GM21825 (cell line): ENCODE results near the gene C2.

Experiments used
- ATAC-seq: cut with Tn5 transposase; IDR thresholded peaks from one replicate; pipeline ENCODE4 v1.9.1; 2021; ENCODE audit warnings: mild to moderate bottlenecking, moderate library complexity; ENCODE audit not compliant: unreplicated experiment

The C2 gene

DNA sequence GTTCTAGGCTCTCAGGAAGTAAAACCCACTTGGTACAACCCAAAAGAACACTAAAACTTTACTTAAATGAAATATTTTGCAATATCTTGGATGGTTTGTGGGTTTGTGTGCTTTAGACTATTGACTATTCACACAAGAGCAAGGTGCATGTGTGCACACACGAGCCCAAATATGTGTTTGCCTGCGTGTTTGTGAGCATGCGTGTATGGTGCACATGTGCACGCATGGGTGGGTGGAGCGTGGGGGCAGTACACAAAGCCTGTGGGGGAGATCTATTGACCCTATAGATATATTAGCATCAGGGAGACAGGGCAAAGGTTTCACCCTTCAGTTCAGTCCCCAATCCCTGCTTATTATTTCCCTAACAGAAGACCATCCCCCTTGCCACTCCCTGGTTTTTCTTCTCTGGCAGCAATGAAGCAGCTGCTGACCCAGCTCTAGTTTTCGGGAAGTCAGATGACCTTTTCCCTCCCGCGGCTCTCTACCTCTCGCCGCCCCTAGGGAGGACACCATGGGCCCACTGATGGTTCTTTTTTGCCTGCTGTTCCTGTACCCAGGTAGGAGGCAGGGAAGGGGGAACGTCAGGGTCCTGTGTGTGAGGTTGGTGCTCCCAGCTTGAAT, at the start of gene C2:
TSS of gene C2 (plus strand) at position 476 of the 621 bp plus-strand sequence. CDS start at position 512, 36 bp downstream.
- ATAC-seq, result no peak

DNA sequence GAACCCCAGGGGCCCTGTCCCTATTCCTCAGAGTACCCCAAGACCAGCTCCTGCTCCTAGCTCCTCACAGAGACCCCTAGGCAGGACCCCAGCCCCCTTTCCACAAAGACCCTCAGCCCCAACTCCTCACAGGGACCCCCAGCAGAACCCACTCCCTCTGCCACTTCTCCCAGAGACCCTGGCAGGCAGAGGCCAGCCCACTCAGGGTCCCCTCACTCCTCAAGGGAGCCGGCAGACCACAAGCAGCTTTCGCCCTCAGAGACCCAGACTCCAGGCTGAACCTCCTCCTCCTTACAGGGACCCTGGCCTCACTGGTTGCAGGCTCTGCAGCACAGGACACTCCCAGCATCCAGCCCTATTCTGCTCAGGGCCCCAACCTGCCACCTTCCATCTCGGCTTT, 49.3 kb upstream of the C2 start:
- no peak for ATAC-seq

DNA sequence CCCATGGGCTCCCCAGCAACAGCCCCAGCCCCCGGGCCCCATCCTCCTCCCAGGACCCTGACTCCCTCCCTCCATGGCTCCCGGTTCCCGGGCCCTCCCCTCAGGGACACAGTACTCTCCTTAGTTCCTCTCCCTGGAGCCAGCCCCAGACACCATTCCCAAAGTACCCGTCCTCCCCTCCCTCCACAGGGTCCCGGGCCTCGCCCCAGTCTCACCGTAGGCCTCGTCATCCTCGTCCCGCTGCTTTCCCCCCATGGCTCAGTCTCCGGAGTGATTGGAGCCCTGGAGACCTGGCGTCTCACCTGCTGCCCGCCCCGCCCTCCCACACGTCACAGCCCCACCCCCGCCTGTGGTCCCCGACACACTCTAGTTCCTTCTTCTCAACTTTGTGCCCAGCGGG, 48.8 kb upstream of the C2 start, which contains the start of gene SLC44A4:
TSS of gene SLC44A4 (minus strand) at position 272 of the 400 bp plus-strand sequence. CDS start at position 255, 17 bp downstream.
- no peak for ATAC-seq

DNA sequence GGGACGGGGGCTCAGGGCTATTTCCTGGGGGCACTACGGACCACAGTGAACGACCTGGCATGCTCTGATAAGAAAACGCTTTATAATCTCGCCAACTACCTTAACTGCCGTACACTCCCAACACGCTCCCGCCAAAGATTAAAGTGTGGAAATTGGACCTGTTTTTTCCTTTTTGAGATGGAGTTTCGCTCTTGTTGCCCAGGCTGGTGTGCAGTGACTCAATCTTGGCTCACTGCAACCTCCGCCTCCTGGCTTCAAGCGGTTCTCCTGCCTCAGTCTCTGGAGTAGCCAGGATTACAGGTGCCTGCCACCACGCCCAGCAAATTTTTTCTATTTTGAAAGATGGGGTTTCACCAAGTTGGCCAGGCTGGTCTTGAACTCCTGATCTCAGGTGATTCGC, 48.4 kb upstream of the C2 start:
- ATAC-seq, result no peak

DNA sequence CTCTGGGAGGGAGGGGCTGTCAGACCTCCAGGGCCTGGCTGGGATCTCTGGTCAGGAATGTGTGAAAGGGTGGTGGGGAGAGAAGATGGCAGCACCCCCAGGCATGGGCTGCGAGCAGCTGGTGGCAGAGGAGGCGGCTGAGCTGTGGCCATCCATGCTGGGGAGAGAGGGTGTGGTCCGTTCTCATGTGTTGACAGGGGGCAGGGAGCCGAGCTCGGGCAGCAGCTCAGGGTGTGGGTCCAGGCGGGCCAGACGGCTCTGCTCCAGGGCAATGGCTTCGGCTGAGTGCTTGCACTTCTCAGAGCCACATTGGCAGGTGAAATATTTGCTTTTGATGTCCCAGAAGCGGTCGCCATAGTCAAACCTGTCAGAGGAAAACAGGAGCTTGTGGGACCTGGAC, 47.6 kb upstream of the C2 start:
- ATAC-seq, result no peak

DNA sequence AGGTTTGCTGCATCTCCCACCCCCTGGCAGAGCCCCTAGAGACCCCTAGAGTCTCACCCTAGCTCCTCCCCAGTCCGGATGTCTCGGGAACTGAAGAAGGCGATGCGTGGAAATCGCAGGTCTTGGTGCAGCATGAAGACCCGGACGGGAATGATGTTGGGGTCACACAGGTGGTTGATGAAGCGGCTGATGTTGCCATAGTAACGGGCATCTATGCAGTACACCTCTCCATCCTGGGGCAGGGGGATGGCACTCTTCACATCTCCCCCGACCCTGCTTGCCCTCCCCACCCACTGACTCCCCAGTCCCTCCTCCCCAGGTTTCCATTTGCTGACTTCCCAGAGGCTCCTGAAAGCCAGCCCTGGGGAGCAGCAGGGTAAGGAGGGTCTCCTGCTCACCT, 46.9 kb upstream of the C2 start:
- no peak for ATAC-seq

DNA sequence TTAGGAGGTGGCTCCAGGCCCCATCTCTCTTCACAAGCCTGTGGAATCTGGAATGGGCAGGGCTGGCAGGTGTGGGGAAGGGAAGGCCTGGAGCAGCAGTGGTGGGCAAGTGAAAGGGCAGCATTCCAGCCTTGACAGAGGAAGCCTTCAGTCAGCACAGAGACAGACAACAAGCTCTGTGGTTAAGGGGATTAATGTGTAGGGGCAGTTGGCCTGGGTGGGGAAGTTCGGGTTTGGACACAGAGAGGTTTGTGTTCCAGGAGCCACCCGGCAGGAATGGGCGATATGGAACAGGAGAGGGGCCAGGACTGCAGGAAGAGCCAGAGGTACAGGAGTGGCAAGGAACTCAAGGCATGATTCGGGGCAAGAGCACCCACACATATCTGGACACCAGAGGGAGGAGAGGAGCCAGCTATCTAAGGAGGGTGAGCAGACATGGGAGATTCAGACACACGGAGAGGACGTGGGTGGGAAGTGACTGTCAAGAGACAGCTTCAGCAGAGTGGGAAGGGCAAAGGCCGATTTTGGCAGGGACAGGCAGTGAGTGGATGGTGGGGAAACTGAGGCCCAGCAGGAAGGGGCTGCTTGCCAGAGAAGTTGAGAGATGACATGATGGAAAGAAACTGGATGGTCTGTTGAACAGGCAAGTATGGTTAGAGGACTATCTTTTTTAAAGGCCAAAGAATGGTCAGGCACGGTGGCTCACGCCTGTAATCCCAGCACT, 46.2 kb upstream of the C2 start:
- ATAC-seq, result no peak

DNA sequence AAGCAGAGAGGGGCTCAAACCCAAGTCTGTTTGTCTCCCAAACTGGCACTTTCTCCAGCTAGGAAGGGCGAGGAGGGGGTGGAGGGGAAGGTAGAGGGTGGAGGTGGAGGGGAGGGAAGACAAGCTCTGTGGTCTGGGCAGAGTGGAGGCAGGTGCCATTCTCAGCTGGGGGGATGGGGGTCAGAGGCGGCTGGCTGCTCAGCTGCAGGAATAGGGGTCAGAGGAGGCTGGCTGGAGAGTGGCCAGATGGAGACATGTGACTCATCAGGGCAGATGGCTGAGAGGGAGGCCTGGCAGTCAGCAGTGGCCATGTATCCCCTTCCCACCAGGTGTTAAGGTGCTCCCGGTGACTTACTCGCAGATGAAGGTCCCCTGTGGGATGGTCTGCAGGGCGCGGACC, 45.2 kb upstream of the C2 start:
- no peak for ATAC-seq

DNA sequence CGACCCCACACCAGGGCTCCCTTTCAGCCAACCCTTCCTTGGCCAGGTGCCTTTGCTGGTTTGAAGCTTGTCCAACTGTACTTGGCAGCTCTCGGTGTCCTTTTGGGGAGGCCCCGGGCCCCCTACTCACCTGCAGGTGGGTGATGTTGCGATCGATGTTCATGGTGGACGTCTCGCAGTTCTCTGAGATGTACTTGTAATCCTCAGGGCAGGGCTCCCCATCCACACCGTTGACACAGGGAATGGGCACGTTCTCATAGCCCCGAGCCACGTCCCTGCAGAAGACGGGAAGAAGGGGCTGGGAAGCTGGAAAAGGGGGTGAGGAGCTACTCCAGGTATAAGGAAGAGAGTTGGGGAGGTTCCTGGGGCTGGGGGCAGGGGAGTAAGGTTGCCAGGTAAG, 43.8 kb upstream of the C2 start:
- no peak for ATAC-seq

DNA sequence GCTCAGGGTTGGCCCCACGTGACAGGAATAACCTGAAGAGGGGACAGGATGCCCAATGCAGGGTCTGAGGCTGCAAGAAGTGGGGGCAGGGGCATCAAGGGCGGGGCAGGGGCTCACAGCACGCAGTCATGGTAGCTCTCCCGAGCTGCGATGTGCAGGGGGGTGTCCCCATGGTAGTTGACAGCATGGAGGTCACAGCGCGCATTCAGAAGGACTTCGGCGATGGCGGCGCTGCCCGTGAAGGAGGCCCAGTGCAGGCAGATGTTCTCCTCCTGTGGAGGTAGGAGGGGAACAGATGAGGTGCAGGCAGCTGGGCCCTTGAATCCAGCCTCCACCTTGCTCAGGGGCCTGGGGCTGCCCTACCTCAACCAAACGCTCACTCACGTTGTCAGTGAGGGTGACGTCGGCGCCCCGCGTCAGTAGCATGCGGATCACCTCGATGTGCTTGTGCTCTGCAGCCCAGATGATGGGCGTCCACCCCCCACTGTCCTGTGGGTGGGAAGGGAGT, 42.9 kb upstream of the C2 start:
- no peak for ATAC-seq

DNA sequence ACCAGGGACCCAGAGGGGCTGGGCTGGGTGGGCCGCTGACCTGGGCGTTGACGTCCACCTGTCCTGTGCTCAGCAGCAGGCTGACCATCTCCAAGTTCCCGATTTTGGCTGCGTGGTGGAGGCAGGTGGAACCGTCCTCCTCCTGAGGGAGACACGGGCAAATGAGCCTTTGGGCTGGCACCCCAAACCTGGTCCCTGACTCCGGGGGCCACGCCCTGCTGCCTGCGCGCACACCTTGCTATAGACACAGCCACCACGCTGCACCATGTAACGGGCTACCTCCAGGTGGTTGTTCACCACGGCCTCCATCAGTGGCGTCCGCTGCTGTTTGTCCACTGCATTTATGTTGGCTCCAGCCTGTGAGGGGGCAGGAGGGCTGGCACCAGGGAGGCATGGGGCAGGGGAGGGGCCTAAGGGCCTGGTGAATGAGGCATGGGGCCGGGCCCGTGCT, 41.0 kb upstream of the C2 start:
- ATAC-seq, result no peak

DNA sequence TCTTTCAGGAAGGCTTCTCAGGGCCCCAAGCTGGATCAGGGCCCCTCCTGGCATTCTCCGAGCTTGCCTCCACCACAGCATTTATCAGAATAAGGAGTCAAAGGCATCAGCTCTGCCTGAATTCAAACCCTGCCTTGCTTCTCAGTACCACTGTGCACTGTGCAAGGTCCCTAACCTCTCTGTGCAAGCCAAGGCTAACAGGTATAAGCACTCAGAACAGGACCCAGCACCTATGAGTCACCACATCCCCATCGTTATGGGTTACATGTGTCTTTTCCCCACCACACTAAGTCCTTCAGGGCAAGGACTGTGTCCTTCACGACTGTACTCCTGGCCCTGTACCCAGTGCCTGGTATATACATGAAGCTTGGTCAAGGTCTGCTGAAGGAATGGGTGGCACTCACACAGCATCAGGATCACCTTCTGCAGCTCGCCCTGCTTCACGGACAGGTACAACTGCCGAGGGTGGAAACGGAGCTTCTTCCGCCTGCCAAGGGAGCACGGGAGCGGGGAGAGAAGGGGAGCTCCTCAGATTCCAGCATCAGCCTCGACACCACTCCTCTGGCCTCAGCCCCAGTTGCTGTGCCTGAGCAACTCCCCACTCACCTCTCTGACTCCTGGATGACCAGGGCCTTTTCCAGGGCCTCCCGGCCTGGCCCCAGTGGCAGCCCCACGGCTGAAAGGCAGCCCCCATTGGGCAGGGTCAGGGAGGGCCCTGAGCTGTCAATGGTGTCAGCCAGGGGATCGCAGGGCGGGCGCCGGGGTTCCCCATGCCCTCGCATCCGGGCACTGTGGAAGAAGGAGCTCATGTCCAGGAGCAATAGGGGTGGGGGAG, 40.1 kb upstream of the C2 start:
- ATAC-seq, result no peak

DNA sequence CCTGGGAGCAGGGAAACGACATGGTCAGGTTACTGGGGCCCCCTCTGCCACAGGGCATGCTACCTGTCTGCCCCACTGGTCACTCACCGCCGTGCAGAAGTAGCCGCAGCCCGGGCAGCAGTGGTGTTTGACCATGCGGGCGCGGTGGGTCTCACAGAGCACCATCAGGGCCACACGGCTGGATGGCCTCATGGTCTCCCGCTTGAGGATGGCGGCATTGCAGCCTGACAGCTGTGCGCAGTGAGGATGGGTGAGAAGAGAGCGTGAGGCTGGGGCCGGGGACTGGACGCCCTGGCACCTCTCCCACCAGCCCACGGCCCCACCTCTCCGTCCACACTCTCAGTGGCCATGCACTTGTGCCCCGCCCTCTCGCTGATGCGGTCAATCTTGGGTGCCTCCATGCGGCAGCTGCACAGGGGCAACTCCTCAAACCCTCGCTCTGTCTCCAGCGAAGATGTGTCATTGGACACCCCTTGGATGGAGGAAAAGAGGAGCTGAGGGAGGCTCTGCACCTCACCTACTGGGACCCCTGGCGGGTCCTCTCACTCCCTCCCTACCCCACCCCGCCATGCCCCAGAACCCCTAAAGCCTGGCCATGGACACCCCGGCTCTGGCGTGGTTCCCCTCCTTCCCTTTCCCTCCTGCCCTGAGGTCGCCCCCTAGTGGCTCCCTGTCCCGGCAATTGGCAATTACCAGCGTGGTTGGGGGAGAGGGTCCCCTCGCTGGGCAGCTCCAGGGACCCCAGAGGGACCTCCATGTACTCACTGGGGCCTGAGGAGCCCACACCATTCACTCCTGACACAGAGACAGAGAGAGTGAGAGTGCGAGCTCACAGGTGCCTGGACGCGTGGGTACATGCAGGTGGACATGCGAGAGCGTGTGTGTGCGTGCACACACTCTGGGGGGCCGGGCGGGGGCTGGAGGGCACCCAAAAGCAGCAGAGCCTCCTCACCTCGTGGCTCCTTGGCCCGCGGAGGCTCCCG, 39.0 kb upstream of the C2 start:
- no peak for ATAC-seq

DNA sequence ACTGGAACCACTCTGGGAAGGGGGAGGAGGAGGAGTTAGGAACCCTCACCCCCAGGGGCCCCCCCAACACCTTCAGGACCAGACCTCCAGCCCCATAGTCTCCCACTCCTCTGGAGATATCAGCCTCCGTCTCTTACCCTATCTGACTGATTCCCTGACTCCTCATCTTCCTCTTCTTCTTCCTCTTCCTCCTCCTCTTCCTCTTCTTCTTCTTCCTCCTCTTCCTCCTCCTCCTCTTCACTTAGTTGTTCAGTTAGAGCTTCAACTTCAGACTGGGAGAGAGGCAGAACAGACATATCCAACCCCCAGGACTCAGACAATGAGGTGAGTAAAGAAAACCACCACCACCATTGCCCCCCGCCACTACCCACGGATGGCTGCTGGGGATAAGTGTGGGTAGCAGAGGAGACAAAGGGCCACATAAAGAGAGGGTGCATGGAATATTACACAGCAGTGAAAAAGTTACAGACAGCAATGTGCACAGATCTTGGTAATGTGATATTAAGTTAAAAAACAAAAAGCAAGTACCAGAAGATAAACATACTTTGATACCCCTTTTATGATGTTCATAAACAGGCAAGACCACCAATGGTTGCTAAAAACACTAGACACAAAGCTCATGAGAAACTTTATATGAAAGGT, 38.1 kb upstream of the C2 start:
- no peak for ATAC-seq

DNA sequence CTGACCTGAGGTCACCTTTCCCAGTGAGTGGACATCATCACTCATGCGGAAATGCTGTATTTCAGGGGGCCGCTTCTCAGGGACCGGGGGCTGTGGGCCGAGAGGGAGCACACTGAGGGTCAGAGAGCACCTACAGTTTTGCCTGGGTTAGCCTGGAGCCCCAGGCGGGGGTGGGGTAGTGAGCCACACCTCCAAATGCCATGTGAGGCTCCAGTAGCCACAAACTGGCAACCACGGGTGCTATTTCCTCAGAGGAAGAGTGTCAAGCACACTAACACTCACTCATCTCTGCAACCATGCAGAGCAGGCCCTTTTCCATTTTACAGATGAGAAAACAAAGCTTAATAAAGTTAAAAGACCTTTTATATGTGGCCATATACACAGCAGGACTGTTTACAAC, 34.7 kb upstream of the C2 start:
- no peak for ATAC-seq

DNA sequence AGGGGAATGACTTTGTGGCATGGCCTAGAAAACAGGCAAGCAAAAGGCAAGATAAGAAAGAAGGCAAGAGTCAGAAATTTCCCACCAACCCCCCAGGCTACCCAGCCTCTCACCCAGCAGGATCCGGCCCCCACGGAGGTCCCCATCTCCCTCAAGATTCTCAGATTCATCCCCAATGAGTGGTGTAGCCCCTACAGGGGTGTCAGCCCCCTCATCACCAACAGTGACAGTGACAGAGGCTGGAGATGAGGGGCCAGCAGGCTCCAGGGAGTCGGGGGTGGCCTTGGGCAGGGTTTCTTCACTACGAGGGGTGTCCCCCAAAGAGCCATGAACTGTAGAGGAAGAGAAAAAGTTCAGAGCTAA, 31.0 kb upstream of the C2 start:
- ATAC-seq, result no peak

DNA sequence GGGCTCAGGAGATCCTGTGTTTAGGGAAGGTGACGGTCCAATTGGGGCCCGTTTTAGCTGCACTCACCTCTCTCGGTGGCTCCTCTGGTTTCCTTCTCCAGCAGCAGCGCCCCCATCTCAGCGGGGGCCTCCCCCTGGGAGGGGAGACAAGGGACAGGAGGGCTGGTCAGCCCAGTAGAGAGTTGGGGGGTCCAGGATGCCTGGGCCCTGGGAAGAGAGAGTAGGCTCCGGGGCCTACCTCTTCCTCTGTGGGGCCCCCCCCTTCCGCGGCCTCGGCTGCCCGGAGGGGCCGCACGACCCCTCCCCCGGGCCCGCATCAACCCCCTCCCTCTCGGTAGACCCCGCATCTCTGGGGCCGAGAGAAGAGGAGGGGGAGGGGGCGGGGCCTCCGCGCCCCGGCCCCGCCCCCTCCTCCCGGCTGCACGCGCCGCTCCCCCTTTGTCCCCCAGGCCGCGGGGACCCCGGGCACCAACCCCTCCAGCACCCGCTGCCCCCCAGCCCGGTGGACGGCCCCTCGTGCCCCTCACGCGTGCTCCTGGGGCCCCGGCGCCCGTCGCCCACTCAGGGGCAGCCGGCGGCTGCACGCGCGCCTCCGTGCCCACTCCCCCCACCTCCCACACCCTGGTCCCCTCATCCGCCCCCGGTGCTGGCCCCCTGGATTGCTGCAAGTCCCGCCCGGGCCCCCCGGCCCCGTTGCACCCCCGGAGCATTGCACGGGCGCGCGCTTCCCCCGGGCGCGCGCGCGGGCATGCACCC, 30.5 kb upstream of the C2 start:
- no peak for ATAC-seq

DNA sequence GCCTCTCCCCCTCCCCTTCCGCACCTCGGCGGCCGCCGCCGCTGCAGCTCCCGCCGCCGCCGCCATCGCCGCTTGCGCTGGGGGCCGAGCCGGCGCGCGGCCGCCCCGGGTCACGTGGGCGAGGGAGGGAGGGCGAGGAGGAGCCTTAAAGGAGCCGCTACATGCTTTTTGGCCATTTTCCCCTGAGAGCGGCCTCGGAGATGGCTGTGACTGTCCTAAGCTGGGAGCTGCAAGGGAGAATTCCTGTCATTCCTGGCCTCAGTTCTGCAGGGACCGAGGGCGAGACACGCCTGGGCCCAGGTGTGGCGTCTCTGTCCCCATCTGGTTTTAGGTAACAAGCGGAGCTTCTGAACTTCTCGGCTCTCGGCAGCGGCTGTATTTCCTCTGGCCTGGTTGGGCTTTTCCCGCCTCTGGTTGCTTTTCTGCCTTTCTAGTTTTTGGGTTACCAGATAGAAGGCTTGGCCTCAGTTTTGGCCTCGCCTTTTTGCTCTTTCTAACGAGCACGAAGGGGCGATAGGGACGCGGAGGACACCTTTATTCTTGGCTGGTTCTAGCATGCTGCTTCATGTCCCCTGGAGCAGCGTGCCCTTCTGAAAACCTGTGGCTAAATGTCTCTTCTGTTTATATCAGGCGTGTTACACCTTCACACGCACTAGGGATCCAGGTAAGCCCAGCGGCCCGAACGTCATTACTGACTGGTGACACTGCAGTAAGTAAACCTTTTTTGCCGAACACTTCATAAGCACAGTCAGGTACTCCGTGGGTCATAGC, 29.7 kb upstream of the C2 start, which contains the start of gene EHMT2:
TSS of gene EHMT2 (minus strand) at position 87 of the 771 bp plus-strand sequence. CDS start at position 66, 21 bp downstream.
- ATAC-seq, result peak; percentile 37
